ENCODE data around the gene STXBP6.

DNA sequence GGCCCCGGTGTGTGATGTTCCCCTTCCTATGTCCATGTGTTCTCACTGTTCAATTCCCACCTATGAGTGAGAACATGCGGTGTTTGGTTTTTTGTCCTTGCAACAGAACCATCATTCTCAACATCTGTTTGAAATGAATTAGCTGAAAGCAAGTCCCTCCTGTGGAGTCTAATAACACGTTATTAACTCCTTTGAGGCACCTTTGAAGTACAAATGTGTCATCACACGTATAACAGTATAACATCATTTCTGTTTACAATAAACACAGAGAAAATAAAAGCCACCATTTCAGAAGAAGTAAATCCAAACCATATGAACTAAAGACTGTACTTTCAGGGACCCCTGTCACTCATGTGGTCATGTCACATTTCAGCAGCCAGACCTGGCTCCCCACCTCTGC is 198.5 kb downstream of the STXBP6 start:
- TF ChIP-seq, protein P1, sequence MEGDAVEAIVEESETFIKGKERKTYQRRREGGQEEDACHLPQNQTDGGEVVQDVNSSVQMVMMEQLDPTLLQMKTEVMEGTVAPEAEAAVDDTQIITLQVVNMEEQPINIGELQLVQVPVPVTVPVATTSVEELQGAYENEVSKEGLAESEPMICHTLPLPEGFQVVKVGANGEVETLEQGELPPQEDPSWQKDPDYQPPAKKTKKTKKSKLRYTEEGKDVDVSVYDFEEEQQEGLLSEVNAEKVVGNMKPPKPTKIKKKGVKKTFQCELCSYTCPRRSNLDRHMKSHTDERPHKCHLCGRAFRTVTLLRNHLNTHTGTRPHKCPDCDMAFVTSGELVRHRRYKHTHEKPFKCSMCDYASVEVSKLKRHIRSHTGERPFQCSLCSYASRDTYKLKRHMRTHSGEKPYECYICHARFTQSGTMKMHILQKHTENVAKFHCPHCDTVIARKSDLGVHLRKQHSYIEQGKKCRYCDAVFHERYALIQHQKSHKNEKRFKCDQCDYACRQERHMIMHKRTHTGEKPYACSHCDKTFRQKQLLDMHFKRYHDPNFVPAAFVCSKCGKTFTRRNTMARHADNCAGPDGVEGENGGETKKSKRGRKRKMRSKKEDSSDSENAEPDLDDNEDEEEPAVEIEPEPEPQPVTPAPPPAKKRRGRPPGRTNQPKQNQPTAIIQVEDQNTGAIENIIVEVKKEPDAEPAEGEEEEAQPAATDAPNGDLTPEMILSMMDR (IDR thresholded peaks at IDR 0.05; ENCODE audit: insufficient read depth, low read depth, low read length): no peak
- TF ChIP-seq EZH2 (IDR thresholded peaks at IDR 0.05; ENCODE audit: insufficient read depth, low read length): no peak

All from astrocyte (in vitro differentiated cells and primary cell).